Measurements from ENCODE around the gene CDCP2.

DNA sequence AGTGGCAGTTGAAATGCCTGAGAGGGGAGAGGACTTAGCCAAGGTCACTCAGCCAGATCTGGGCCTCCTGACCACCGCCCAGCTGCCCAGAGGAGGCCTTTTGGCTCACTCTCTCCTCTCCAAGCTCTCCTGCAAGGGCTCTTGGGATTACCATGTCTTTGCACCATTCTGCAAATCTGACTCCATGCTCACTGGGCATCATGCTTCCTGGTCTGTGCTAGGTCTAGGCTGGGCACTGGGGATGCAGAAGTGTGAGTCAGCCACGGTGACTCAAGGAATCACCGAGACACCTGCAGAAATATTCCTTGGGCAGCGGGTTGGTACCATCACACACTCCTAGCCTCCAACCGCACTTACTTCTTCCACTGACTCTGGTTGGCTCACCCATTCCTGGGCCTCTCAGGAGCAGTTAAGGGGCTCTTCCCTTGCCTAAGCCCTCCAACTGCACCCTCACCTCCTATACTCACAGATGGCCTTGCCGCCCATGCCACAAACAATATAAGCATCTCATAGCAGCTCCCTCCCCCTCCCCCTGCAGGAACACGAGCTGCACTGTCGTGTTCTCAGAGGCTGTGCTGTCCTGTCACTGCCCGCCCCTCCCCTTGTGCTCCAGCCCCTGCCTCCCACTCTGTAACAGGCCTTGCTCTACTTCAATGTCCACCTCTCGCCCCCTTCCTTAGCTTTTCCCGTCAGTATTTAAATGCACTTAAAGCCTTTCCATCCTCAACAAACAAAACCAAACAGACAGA is 34.8 kb downstream of the CDCP2 start:
- TF ChIP-seq JUNB (IDR thresholded peaks at IDR 0.05) (no peak), EP300 (IDR thresholded peaks at IDR 0.05) (no peak)
- TF ChIP-seq, protein P1, sequence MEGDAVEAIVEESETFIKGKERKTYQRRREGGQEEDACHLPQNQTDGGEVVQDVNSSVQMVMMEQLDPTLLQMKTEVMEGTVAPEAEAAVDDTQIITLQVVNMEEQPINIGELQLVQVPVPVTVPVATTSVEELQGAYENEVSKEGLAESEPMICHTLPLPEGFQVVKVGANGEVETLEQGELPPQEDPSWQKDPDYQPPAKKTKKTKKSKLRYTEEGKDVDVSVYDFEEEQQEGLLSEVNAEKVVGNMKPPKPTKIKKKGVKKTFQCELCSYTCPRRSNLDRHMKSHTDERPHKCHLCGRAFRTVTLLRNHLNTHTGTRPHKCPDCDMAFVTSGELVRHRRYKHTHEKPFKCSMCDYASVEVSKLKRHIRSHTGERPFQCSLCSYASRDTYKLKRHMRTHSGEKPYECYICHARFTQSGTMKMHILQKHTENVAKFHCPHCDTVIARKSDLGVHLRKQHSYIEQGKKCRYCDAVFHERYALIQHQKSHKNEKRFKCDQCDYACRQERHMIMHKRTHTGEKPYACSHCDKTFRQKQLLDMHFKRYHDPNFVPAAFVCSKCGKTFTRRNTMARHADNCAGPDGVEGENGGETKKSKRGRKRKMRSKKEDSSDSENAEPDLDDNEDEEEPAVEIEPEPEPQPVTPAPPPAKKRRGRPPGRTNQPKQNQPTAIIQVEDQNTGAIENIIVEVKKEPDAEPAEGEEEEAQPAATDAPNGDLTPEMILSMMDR (IDR thresholded peaks at IDR 0.05) = no peak

Measured in A549 (cell line).